GM19372 (cell line): ENCODE results near the gene LRP1B.
"Not testable (repeated sequence)": the region's sequence is repeated elsewhere in the genome, so short reads cannot be mapped to it uniquely, and the experiment has no call there.

Experiments
- ATAC-seq: cut with Tn5 transposase; IDR thresholded peaks from one replicate; pipeline ENCODE4 v1.9.1; 2021; ENCODE audit warnings: mild to moderate bottlenecking, low read depth, moderate library complexity; ENCODE audit not compliant: unreplicated experiment

Gene LRP1B

DNA sequence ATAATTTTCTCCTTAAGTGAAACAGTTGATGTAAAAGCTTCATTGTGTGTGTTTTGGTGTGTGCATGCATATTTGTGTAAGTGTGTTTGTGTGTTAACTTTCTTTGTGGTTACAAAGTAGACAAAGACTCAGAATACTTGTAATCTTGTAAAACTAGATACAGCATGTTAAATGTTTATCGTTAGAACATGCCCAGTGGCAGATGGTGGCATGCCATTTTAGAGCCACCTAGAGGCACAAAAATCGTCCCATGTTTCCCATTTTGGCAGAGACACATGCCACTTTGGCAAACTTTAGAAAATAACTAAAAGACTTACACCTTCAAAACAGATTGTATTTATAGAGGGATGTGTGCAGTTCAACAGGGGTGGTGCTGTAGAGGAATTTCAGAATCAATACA, 224.1 kb downstream of the LRP1B start:
- ATAC-seq = no peak

- no peak for ATAC-seq
Measured at GRCh38 chr2:141900826-141901225, 230.0 kb downstream of the LRP1B start.

DNA sequence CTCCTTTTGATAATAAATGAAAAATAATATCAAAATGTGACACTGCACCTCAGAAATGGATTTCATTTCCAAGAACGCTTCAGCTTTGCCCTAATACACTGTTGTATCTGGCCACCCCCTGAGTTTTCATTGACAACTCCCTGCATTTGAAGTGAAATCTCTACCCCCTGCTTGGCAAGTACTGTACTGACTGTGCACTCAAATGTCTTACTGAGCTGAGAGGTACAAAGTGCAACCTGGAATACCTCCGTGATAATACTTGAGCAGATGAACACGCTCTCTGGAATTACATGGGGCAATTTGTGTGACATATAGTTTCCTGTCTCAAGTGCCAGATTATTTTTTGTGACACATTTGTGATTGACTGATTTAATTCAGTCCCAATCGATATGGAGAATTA, 231.1 kb downstream of the LRP1B start:
- ATAC-seq = no peak

GRCh38 chr2:141889788-141890187, 241.0 kb downstream of the LRP1B start:
- ATAC-seq = no peak

- ATAC-seq = no peak
Measured at GRCh38 chr2:141888987-141889555, 241.7 kb downstream of the LRP1B start.

GRCh38 chr2:141887363-141887762, 243.5 kb downstream of the LRP1B start:
- no peak for ATAC-seq

DNA sequence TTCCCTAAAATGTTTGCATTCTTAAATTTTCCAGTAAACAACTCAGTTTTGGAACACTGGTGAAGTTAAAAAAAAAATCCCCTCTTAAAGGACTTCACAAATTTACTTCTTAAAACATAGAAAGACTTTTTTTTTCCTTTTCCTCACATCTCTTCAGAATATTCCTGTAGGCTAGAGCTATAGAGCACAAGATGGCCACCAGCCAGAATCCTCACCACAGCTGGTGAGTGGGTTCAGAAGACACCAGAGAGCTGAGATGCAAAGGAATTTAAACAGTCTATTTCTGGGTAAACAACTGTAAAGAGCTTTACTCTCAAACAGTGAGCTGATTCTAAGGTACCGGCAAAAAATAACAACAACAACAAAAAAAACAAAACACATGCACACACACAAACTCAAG, 252.8 kb downstream of the LRP1B start:
- no peak for ATAC-seq

GRCh38 chr2:141871913-141872634, 258.7 kb downstream of the LRP1B start:
- ATAC-seq = no peak

DNA sequence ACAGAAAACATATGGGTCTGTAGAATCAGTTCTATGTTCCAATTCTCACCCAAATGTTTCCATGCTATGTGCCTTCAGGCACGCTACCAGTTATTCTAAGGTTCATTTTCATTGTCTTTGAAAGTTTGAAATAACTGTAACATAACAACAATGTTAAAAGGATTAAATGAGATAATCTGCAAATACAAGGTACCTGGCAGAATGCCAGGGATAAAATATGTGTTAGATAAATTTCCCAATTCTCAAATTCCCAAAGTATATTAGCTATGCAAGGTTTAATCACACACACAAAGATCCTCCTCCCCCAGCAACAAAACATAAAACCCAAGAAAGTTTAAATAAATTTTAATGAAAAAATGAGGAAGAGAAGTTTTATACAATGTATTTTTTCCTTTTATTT, 261.2 kb downstream of the LRP1B start:
- no peak for ATAC-seq

- ATAC-seq = no peak
Measured at GRCh38 chr2:141863964-141864363, 266.9 kb downstream of the LRP1B start.

DNA sequence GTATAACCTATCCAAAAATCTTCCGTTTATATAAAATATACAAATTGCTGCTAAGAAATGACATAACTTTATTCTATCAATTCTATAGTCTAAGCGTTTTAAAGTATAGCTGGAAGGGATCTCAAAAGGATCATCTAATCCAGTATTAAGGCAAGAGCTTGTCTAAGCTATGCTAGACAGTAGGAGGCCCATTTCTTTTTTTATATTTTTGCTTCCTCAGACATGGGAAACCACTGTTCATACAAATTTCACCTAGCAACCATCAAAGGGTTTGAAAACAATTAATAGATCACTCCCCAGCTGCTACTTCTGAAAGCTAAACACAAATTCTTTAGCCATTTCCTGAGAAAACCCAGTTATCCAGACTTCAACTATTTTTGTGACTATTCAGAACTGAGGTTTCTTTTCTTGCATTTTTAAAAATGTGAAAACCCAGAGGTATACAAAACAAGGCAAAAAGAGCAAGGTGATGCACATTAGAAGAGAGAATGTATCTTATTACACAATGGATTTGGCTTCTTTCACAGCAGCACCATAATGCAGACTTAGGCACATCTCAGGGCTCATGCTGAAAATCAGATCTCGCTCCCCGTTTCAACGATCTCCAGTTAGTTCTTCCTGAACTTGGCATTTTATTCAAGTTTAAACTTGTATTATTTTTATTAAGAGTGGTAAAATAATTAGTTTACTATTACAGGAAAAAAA, 274.4 kb downstream of the LRP1B start:
- ATAC-seq = no peak

GRCh38 chr2:141848191-141848590, 282.6 kb downstream of the LRP1B start:
- ATAC-seq = no peak

DNA sequence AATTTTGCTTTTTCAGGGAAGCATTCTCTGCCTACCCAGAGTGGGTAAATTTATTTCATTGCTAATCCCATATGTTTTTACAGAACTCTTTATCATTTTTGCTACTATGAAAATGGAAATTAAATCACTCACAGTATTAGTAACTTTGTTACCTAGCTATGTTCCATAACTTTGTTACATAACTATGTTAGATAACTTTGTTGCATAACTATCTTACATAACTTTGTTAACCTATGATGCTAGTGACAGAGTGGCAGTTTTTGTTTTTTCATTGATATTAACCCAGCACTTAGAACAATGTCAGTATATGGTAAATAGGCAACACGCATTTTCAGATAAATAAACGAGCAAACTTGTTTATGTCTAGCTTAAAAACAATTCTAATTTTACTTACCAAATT, 286.6 kb downstream of the LRP1B start:
- no peak for ATAC-seq

- ATAC-seq = no peak
Measured at GRCh38 chr2:141835103-141835502, 295.7 kb downstream of the LRP1B start.

GRCh38 chr2:141828761-141829160, 302.1 kb downstream of the LRP1B start:
- ATAC-seq = no peak

GRCh38 chr2:141824790-141825189, 306.0 kb downstream of the LRP1B start:
- no peak for ATAC-seq

DNA sequence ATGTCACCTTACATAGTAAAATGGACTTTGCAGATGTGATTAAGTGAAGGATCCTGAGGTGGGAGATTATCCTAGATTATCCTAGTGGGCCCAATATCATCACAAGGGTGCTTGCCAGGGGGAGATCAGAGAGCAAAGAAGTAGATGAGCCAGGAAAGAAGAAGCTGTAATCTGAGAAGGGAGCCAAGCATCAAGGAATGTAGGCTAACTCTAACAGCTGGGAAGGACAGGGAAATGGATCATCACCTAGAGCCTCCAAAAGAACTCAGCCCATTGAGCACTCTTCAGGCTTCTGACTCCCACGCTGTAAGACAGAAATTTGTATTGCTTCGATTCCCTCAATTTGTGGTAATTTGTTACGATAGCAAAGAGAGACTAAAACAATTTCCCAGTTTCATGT, 309.9 kb downstream of the LRP1B start:
- no peak for ATAC-seq

- not testable (repeated sequence) for ATAC-seq
Measured at GRCh38 chr2:141815320-141815719, 315.5 kb downstream of the LRP1B start.

DNA sequence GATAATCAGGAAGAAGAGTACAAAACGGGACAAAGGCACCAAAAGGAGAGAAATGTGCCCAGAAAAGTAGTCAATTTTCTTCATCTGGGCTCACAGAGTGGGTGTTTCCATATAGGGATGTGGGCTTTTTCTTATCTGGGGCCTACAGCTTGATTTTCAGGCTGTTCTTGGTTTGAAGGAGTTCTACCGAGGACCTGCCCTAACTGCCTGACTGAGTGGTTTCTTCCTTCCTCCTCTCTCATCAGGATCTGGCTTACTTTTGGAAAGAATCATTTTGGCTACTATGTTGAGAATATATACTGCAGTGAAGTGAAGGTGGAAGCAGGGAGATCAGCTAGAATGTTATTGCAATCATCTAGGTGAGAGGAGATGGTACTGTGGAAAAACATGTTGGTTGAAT, 316.7 kb downstream of the LRP1B start:
- no peak for ATAC-seq

- ATAC-seq = no peak
Measured at GRCh38 chr2:141810148-141810547, 320.7 kb downstream of the LRP1B start.

DNA sequence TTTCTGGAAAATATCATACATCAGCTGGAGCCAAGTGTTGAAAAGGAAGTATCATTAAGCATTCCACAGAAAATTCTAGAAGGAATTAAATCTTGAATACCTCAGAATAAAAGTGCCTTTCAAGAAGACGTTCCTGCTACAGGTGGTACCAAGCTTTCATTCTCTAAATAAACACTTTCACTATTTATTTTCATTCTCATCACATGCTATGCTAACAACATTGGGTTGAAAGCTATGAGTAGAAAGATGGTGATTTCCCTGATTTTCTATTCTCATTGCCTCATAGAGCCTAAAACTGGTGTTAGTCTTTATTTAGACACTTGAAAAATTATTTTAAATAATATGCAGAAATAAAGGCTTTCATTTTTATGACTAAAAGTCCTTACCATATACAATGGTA, 324.7 kb downstream of the LRP1B start:
- no peak for ATAC-seq

- ATAC-seq = no peak
Measured at GRCh38 chr2:141805302-141805701, 325.5 kb downstream of the LRP1B start.
